GM19193 (cell line): ENCODE measurements around the gene CLCNKA.

Experiments
- POLR2A ChIP-seq: IDR thresholded peaks from 4 replicates; pipeline ENCODE4 v1.6.1; 2011; ENCODE audit not compliant: insufficient read depth, insufficient read length; ENCODE audit errors: extremely low read depth

Gene CLCNKA

DNA sequence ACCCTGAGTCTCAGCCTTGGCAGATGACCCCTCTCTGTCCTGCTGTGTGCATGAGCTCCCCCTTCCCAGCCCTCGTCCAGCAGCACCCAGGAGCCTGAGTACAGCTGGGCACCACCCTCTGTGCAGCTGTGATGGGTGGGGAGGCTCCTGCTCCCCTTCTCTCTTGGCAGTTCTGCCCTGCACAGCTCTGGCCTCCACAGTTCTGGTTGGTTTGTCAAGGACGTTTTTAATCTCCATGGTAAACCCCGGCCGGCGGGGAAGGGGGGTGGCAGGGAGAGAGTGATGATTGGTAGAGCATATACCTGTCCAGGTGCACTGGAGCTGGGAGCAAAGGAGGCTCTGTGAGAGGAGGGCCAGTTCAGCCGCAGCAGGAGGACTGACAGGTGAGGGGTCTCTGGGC is at the start of gene CLCNKA:
TSS of gene CLCNKA (plus strand) at position 356 of the 400 bp plus-strand sequence. CDS start 584 bp downstream, outside the sequence.
- TF ChIP-seq POLR2A, result no peak

- TF ChIP-seq POLR2A, result no peak
Measured at GRCh38 chr1:15972409-15972808, 49.4 kb upstream of the CLCNKA start.

GRCh38 chr1:15973772-15974171 is 48.1 kb upstream of the CLCNKA start:
- TF ChIP-seq POLR2A, result no peak

- no peak for TF ChIP-seq POLR2A
Measured at GRCh38 chr1:15974855-15975254, 47.0 kb upstream of the CLCNKA start.

- no peak for TF ChIP-seq POLR2A
Measured at GRCh38 chr1:15975358-15975804, 46.5 kb upstream of the CLCNKA start.

GRCh38 chr1:15975805-15976680 is 45.8 kb upstream of the CLCNKA start, which contains the start of gene ZBTB17:
Gene ZBTB17, minus strand, starts transcription at chr1:15976101. Its CDS starts 27,606 bp downstream, at chr1:15948495.
- peak; percentile 70 for TF ChIP-seq POLR2A

- TF ChIP-seq POLR2A, result no peak
Measured at GRCh38 chr1:15981679-15982078, 40.2 kb upstream of the CLCNKA start.

- TF ChIP-seq POLR2A, result no peak
Measured at GRCh38 chr1:15983275-15983674, 38.6 kb upstream of the CLCNKA start.

DNA sequence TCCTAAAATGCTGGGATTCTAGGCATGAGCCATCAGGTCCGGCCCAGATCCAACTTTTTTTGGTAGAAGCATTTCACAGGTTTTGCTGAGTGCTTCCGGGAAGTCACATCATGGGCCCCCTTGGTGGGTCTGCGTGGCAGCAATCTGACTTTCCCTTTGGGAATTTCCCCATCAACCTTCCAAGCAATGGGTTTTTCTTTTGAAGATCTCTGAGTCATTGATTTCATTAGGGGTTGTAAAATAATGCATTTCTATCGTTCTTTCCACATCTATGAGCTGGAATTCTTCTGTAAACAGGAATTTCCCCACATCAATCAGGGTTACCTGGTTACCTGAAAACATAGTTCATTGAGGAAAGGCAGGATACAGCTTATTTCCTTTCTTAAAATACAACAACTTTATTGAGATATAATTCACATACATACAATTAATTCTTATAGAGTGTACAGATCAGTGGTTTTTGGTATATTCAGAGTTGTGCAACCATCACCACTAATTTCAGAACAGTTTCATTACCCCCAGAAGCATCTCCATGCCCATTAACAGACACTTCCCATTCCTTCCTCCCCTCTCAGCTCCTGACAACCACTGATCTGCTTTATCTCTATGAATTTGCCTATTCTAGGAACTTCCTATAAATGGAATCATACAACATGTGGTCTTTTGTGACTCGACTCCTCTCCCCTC is 36.1 kb upstream of the CLCNKA start:
- no peak for TF ChIP-seq POLR2A

DNA sequence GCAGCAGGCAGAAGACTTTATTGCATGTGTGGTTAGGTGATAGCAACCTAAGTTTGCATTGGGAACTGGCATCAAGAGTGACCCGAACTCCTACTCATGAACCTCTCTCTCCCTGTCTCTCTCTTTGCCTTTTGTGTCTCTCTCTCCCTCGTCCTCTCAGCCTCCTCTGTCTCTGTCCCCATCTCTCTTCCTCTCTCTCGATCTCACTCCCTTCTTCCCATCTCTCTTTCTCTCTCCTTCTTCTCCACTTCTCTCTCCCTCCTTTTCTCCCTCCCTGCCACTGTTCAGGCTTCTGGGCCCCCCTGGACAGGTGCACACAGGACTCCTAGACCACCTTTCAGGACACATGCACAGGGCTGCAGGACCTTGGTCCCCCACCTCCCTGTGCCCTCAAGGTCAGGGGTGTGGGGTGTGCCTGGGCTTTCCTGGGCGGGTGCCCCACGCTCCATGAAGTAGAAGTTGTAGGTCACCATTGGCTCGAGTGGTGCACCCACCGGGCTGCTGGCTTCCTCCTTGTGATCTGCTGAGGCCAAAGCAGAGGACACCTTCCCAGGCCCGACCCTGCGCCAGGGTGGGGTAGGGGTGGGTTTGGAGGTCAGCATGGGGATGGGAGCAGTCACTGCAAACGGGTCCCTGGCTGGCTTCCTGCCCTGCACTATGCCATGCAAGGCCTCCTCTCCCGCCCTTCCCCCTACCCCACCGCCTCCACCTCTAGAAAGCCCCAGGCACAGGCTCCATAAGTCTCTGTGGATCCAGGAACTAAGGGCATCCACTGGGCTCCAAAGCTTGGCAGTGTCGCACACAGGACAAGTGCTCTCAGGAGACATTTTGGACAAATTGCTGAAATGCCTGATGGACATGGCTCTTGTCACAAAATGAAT is 32.7 kb upstream of the CLCNKA start:
- TF ChIP-seq POLR2A, result no peak

- no peak for TF ChIP-seq POLR2A
Measured at GRCh38 chr1:15989776-15990175, 32.1 kb upstream of the CLCNKA start.

DNA sequence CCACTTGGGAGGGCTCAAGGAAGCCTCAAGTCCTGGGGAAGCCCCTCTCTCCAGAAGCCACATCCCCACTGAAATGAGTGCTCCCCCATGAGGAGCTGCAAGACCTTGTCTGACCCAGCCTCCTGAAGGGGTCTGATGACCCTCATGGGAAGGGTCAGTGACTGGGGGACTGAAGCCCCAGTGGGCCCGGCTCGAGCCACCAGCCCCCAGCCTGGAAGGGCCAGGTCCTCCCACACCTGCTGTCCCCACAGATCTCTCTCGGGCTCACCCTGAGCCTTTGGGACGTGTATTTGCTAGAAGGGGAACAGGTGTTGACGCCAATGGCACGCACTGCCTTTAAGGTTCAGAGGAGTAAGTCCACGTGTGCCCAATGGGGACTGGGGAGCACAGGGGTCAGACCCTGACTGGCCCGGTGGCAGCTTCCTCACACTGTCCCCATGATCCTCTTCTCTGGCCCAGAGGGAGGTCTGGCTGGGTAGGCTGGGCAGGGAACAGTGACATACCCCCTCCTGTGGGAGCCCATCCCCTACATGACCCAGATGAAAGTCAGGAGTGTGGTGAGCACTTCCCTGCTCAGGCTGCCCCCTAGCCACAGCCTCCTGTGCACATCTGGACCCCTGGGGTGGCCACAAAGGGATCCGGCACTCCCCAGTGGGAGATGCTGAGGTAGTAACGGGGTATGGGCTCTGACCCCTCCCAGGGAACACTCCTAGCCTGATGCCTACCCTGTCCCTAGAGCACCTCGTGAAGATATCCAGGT is 30.2 kb upstream of the CLCNKA start:
- TF ChIP-seq POLR2A, result no peak

DNA sequence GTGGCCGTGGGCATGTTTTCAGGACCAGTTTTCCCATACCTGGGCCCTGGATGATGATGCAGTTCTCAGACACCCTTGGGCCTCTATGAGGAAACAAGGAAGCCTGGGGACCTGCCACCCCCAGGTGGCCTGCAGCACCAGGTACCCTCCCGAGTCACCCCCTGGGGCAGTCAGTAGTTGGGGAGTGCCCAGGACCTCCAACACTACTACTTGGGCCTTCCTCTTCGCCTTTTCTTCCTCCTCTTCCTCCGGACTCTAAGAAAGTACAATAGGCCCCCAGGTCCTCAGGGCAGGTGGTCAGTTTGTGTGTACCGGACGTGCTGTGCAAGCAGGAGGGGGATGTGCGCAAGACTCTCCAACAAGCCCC is 29.7 kb upstream of the CLCNKA start:
- no peak for TF ChIP-seq POLR2A
